NCI-H82 (cell line): ENCODE results near the gene PTCD3.
A peak's percentile ranks its signal among the peaks of the same experiment; 100 is the strongest.

Source experiments
- DNase-seq: peaks from one replicate; lab custom pipeline; 2025; lab: John Stamatoyannopoulos, UW

Gene PTCD3

DNA sequence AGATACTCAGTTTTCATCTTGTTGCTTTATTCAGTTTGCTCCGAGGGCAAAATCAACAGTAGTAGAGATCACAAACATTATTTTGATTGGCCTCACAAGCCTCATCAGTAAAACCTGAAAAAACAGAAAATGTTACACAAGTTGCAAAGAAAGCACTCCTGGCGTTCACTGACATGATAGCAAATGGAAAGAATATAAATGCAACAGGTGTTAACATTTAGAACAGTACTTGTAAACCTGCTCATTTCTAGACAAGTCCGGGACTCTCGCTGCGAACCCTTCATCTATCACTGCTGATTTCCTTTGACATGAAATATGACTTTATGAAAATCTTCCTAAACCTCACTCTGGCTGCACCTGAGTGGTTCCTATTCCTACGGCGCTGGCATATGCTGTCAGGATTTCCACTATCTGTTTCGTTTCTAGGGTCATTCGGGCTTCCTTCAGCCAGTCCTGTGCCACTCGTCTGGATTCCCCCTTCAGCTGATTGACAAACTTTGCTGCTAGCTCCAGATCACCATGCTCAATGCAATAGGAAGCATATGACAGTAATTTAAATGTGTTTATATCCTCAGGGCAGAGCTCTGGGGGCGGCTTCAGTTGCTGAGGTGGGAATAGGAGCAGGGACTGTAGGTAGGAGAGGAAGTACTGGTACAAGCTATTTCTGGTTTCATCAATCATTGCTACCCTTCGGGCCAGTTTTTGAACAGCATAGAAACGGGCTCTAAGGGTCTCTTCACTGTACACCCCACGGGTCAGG is 38.1 kb downstream of the PTCD3 start:
- DNase-seq: no peak

DNA sequence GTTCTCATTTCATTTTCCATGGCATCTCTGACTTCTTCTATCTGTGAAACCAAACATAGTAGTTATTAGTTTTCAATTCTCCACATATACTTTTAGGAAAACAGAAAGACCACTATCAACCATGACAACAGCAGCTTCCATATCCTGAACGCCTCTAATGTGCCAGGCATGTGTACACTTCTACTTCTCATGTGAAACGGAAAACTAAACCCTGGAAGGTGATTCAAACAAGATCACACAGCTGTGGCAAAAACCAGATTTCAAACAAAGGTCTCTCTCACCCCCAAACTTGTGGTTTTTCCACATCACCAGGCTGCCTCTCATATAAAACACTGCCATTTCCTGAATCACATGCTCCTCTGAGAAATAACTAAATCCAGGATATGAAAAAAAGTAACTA is 41.8 kb downstream of the PTCD3 start:
- no peak for DNase-seq

DNA sequence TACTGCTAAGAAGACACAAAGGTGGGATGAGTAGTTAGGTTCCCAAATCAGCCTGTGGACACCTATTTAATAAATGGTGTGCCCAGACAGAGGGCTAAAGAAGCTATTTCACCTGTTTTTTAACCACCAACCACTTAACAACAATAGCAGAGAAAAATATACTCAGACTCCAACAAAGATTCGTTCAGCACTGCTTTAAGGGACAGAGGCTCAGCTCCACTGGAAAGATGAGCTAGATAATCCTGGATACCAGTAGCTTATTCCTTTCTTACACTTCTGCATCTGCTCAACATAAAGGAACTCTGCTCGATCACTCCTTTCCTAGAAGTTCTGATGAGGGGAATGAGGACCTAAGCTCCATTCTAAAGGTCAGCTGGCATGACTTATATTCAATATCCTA is 44.5 kb downstream of the PTCD3 start:
- no peak for DNase-seq

DNA sequence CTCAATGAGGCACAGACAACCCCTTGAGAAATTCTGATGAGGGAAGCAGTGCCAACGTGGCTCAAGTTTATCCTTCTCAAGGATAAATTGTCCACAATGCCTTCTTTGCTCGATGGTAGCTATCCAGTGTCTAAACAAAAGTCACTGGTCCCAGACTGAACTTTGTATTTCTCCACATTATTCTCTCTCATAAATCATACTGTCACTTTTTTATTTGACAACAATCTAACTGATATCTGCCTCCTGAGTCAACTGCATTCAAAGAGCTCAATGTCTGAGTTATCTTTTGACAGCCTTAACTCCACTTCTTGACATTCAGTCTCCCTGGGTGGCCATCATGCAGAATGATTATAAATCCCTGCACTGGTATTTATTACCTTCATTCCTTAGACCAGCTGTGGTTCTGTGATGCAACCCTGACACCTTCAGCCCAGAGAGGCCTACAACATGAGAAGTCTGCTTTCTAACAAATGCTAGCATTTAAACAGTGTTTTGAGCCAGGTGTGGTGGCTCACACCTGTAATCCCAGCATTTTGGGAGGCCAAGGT is 51.0 kb downstream of the PTCD3 start:
- DNase-seq: no peak

DNA sequence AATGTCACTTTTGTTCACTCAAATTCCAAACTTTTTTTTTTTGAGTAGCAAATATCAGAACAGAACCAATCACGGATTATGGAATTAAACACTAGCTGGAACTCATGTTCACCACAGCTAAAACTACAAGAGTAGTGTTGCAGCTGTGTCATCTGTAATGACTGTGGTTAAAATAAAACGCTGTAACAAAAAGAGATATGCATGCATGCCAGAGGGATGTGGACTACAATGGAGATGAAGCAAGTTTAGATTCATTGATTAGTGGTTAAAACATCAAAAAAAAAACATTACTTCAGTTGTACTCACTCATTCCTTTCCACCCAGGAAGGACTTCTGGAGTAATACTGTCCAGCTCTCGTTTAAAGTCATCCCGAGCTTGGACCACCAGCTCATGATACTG is 52.3 kb downstream of the PTCD3 start:
- no peak for DNase-seq

DNA sequence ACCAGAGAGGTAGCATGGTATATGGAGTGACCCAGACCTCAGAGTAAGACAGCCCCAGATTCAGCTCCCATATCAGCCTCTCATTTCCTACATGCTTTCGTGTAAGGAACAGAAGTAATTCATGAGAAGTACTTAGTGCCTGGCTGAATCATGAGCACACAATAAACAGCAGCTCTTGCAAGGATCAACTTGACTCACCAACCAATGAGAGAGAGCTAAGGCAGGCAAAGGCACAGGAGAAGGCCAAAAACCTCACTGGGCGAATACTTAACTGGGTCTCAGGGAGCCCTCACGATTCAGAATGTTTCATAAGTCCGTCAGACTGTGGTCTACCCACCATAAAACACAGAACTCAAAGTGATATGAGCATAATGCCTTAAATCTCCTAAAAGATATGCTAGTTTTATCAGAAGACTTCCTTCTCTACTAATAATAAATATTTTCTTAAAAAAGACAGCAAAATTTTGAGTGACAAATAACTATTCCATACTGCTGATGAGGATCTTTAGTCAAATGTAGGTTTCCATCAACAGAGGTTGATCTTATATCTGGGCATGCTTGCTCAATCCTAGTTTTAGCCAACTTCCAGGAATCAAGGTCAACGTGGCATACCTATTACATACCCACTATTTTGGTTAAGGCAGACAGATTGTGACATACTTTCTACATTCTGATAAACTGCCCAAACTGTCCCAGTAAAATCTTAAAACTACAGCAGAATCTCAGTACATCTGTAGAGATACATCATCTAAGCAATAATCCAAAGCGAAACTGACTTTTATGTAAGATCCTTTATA is 54.3 kb downstream of the PTCD3 start:
- DNase-seq: no peak

DNA sequence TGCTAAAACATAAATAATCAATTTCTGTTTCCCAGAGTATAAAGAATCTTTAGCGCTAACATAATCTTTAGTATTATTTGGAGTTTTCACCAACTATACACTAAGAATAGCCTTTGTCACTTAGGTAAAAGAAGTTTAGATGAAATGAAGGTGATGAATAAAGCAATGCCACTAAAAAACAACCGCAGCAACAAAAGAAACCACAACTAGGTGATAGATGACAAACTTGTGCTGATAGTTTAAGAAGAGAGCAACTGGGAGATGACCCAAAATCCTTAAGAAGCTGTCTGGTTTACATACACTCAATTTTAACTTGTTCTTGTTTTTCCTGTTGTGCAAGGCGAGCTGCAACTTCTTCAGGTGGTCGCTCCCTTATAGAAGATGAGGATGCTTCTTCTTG is 64.4 kb downstream of the PTCD3 start:
- no peak for DNase-seq

DNA sequence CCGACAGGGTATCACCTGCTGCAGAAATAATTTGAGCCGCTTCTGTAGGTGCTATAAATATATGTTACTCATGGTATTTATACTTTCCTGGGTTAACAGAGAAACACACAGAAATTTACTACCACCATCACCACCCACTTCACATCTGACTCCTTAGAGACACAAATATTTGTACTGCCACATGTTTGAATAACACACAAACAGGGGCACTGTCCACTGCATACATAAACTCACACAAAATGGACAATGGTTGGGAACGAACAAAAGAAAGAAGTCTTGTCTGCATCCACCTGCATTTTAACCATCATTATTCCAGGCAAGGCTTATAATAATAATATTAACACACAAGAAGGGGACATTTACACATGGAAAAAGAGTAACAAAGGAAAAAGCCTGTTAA is 65.3 kb downstream of the PTCD3 start:
- no peak for DNase-seq

DNA sequence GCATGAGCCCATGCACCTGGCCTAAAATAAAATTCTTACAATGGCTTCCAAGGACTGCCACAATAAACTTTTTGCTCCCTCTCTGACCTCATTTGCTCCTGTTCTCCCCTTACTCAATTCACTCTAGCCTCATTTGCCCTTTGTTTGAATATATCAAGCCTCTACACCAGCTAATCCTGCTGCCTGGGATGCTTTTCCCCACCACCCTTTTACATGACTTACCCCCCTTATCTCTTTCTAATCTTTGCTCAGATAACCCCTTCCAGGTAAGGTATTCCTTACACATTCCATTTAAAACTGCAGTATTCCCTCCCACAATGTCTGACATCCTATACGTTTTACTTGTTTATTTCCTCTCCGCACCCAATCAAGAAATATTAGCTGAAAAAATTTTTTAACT is 66.6 kb downstream of the PTCD3 start:
- no peak for DNase-seq

DNA sequence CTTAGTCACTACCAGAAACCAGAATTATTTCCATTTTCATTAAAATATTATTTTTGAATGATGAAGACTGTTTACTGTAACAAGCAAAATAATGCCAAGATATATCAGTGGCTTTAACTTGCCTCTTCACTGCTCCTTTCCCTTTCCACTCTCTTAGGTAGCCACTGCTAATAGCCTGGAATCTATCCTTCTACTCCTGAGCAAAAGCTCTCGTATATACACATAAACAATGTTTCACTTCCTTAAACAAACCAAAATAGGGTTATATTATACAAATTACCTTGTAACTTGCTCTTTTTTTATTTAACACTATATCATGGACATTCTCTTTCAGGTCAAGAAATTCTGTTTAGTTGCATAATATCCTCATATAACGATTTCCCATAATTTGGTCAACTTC is 68.4 kb downstream of the PTCD3 start:
- no peak for DNase-seq

DNA sequence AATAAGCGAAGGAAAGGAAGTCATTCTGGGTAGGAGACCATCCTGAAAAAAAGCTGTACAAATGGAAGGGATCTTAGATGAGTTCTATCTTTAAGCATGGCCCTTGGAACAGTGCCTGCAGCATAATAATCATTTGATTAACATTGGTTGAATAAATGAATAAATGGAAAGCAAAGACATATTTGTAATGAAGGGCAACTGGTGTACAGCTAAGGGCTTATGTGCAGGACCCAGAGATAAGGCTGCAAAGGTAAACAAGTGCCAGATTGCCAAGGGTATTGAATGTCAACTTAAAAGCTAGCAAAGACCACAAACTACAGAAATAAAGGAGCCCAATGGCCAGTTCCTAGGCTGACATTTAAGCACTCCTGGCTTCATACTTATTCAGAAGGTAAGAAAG is 69.8 kb downstream of the PTCD3 start:
- no peak for DNase-seq

DNA sequence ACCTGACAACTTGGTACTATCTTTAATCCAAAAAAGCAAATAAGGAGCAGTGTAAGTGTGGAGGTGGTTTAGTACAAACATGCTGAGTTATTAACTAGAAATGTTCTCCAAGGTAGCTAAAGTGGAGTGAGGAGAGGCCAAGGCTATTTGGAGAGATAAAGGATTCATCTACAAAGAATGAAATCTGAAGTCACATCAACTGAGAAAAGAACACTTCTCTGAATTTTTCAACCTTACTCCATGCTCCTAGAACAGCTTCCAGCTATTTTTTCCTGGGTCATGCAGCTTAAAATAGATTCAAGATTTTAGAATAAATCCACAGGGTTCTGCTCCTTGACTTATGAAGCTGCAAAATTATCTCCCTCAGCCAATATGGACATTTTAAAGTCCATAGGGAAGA is 70.6 kb downstream of the PTCD3 start:
- no peak for DNase-seq

DNA sequence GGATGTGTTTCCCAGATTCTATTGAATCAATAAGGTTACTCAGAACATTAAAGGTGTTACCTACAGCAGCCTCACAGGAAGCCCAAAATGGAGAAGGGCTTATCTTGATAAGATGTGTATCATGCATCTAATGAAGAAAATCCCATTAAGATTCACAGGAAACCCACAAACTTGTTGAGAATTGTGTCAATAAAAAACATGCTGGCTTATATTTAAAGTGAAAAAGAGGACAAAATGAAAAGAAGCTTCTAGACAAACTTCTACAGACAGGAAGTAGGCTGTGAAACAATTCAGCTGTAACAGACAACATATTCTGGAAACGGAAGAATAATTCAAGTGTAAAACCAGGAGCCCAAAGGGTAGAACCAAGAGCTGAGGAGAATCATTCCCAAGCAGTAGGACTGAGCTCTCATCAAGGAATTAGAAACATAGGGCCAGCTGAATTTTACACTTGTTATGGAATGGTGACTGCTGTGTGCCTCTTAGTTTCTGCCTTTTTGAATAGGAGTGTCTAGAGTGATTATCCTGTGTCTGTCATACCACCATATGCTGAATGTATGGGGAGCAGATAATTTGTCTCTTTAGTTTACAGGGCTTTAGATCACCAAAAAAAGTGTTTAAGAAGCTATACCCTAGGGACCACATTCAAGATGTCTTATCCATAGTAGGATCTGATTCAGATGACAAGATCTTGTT is 79.6 kb downstream of the PTCD3 start:
- DNase-seq: peak; percentile 45

DNA sequence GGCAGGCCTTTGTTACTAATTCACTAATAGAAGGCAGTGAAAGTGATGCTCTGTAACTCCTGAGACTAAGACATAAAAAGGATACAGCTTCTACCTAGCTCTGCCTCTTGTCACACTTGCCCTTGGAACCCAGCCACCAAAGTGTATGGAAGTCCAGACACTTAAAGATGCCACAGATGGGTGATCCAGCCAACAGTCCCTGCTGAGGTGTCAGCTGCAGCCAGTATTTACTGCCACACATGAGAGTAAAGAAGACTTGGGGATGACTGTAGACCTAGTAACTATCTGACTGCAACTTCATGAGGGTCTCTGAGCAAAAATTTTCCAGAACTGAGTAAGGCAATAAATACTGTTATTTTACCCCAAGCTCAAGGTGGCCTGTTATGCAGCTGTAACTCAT is 80.4 kb downstream of the PTCD3 start:
- peak; percentile 39 for DNase-seq

DNA sequence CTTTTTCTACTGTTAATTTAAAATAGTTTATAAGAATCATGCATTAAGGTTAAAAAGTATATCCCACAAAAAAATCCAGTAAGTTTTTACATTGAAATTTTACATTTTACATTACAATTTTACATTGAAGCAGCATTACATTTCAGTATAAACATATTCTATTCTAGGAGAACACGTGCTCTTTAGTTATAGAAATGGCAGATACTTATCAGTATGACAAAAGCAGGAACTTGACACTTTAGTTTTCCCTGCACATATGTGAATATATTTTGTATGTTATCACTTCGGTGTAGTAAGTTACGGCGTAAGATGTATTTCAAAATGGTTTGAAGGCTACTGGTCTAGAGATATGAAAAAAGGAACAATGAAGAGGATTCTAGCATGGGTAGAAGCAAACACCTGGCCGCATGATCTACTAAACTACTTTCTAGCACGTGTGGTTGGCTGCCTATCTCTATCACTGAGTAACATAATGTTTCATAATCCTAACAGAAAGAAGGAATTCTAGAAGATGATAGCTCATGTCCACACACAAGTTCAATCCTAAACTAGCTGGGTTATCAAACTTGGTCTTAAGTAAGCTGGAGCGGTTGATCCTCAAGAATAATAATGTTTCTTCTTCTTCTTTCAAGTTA is 83.9 kb downstream of the PTCD3 start:
- DNase-seq: no peak
